GM06990 (cell line): ENCODE measurements around the gene TTC28.

Source experiments
- DNase-seq: peaks from one replicate; pipeline ENCODE4 v3.0.0-alpha.2; 2011; ENCODE audit not compliant: insufficient read length; ENCODE audit errors: extremely low read depth
- H3K27me3 ChIP-seq: replicated peaks from 2 replicates; pipeline ENCODE4 v1.6.0; 2011; ENCODE audit warnings: low read length; ENCODE audit not compliant: control insufficient read depth, insufficient read depth
- H3K36me3 ChIP-seq: 2 replicates; pipeline ENCODE4 v1.5.1; 2011; ENCODE audit warnings: low read length; ENCODE audit not compliant: control insufficient read depth, insufficient read depth
- H3K4me3 ChIP-seq: replicated peaks from 2 replicates; pipeline ENCODE4 v1.5.1; 2011; ENCODE audit warnings: low read depth, mild to moderate bottlenecking, control low read depth, low read length
- CTCF ChIP-seq: IDR thresholded peaks from 2 replicates; pipeline ENCODE4 v1.5.1; 2011; ENCODE audit warnings: low read length, control low read depth, mild to moderate bottlenecking, inconsistent platforms; ENCODE audit not compliant: insufficient read depth, poor library complexity, severe bottlenecking

TTC28 gene

GRCh38 chr22:28017558-28017820, 662.2 kb downstream of the TTC28 start:
- Histone ChIP-seq H3K4me3 (no peak overlapping the region), H3K27me3 (no peaks in the 10 kb centered on the region; the same call in 1 of the 2 replicates), H3K36me3 (no peaks in the 10 kb centered on the region)
- no peak for TF ChIP-seq CTCF
- no peak for DNase-seq

DNA sequence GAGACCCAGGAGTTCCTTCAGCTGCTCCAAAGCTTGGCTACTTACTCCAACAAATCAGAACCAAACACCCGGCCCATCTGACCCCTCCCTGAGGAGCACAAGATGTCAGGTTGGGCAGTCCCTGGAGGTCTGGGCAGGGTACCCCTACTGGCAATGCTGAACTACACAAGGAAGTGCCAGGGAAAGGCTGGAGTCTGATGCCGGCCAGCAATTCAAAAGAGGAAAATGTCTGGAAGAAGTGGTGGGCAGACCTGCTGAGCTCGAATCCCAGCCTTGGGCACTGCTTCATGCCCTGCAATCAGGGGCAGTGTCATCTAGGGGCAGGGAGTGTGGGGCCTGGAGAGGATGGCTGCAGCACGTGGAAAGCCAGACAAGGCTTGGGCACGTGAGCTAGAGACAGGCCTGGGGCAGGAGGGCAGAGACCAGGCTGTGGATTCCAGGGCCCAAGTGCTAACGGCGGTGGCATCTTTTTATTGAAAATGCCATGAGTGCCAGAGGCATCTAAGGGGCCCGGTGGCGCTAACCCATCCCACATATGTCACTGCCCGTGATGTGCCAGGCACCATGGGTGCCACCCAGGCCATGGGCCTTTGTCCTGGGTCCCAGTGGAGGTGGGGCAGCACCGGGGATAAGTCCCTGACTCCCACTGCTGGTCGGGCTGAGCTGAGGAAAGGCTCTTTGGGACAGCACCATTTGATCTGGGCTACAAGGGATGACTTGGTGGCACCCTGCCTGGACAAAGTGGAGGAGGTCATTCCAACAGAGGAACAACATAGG, 662.7 kb downstream of the TTC28 start:
- TF ChIP-seq CTCF = no peak
- no peak for DNase-seq
- H3K4me3 ChIP-seq = no peak overlapping the region

GRCh38 chr22:28015676-28016601, 663.7 kb downstream of the TTC28 start:
- TF ChIP-seq CTCF = no peak
- no peaks in the 10 kb centered on the region; the same call in 1 of the 2 replicates for H3K27me3 ChIP-seq
- no peaks in the 10 kb centered on the region for H3K36me3 ChIP-seq
- no peak overlapping the region for H3K4me3 ChIP-seq
- no peak for DNase-seq

More for the DNA sequence above, 662.7 kb downstream of the TTC28 start:
- Histone ChIP-seq H3K27me3 (no peaks in the 10 kb centered on the region; the same call in 1 of the 2 replicates), H3K36me3 (no peaks in the 10 kb centered on the region)

DNA sequence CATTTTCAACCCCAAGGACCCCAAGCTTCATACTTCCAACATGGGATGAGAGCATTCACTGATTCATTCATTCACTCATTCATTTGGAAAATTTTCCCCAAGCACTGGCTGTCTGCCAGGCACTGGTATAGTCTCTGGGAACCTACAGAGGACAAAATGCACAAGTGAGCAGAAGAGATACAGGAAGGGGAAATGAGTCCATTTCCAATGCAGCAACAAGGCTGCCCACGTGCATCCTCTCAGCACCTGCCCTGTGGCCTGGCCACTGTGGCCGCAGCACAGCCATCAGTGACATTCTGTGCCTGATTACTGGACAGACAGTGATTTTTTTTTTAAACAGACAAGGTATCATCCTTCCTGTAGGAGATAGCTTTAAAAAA, 664.6 kb downstream of the TTC28 start:
- no peaks in the 10 kb centered on the region for H3K36me3 ChIP-seq
- no peak for TF ChIP-seq CTCF
- H3K4me3 ChIP-seq = no peak overlapping the region
- H3K27me3 ChIP-seq = no peaks in the 10 kb centered on the region; the same call in 1 of the 2 replicates
- DNase-seq = no peak

DNA sequence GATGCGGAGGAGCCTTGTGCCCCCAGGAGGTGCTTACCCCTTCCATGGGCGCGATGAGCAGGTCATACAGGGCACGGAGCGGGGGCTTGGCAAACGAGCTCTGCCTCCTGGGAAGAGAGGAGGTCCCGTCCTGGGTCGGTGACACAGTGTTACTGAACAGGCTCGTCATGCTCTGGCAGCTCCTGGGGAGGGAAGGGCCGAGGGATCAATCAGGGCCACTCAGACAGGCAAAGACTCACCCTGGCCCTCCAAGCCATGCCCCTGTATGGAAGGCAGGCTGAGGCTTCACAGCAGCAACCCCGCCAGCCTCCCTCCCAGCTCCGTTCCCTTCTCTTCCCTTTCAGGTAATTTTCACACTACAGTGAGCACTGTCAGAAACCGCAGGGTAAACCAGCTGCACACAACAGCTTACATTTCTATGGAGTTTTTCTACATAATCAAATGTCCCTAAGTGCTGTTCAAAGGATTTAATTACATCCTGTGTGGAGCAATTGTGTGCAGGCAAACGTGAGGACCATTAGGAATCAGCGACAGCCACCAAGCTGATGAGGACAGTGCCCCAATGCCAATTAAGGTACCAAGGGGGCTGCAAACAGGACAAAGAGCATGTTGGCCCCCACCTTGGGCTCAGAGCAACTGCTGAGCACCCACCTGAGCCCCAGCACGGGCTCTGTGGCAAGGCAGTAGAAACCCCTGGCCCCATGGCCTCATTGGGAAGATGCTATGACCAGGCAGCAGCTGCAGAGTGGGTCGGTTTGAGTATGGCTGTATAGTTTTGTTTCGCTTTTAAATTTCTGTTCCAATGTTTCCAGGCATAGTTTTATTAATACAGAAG, 665.2 kb downstream of the TTC28 start:
- H3K4me3 ChIP-seq = no peak overlapping the region
- H3K27me3 ChIP-seq = no peaks in the 10 kb centered on the region; the same call in 1 of the 2 replicates
- no peak for TF ChIP-seq CTCF
- DNase-seq = no peak
- no peaks in the 10 kb centered on the region for H3K36me3 ChIP-seq
